GM18909 (cell line): ENCODE results near the gene DEFB129.
A peak's percentile ranks its signal among the peaks of the same experiment; 100 is the strongest.
"Not testable (repeated sequence)": the region's sequence is repeated elsewhere in the genome, so short reads cannot be mapped to it uniquely, and the experiment has no call there.

Source experiments
- ATAC-seq: cut with Tn5 transposase; IDR thresholded peaks from one replicate; pipeline ENCODE4 v1.9.1; 2021; ENCODE audit warnings: mild to moderate bottlenecking; ENCODE audit not compliant: unreplicated experiment, poor library complexity

DEFB129 gene, protein sequence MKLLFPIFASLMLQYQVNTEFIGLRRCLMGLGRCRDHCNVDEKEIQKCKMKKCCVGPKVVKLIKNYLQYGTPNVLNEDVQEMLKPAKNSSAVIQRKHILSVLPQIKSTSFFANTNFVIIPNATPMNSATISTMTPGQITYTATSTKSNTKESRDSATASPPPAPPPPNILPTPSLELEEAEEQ

DNA sequence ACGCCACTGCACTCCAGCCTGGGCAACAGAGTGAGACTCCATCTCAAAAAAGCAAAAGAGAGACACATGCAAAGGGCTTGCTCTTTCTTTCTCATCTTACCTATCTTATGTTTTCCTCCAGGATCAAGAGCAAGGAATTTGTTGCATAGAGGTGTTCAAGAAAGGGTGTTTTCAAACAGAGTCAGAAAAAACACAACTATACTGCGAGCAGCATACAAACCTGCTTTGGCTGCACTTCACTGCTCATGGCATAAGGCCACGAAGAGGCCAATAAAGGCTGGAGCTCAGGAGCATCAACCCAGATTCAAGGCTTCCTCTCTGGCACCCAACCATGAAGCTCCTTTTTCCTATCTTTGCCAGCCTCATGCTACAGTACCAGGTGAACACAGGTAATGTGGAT is at the start of gene DEFB129:
TSS of gene DEFB129 (plus strand) at position 301 of the 400 bp plus-strand sequence. CDS start at position 332, 31 bp downstream.
- no peak for ATAC-seq

DNA sequence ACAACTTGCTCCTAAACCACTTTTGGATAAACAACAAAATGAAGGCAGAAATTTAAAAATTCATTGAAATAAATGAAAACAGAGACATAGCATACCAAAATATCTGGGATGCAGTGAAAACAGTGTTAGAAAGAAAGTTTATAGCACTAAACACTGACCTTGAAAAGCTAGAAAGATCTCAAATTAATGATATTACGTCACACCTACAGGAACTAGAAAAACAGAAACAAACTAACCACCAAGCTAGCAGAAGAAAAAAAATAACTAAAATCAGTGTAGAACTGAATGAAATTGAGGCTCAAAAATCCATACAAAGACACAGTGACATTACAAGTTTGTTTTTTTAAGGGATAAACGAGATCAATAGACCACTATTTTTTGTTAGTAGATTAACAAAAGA is 42.8 kb upstream of the DEFB129 start:
- ATAC-seq: no peak

DNA sequence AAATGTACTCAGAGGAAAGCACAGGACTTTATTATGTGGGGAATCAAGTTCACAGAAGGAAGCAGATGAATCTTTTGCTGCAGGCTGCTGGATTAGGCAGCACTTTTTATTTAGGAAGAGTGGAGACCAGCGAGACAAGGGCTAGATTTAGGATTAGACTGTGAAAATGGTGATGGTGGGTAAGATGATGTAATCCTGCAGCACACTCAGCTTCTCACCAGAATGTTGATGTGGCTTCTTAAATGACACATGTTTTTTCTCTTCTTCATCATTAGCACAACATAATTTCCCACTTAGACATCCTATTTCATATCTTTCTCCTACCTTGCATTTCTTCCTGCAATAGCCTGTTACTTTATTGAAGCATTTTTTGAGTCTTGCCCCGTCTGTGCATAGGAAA is 39.3 kb upstream of the DEFB129 start:
- ATAC-seq: no peak

DNA sequence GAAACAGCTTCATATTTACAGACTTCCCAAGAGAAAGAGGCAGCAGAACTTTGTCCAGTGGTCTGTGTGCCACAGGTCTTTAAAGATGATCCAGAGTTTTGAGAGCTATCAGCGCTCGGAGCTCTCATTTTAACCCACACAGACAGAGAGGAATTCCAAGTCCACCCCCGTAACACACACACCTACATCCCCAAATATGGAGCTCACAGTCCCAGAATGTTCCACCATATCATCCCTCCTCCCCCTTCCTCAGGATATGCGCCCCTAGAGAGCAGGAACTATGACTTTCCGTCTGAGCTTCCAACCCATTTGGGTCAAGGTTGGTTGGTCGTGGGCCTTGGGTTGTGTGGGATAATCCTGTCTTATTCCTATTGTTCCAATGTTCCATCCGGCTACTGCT is 37.4 kb upstream of the DEFB129 start, which contains the start of gene DEFB128:
TSS of gene DEFB128 (minus strand) at position 101 of the 400 bp plus-strand sequence. CDS start at position 13, 88 bp downstream.
- ATAC-seq: no peak

DNA sequence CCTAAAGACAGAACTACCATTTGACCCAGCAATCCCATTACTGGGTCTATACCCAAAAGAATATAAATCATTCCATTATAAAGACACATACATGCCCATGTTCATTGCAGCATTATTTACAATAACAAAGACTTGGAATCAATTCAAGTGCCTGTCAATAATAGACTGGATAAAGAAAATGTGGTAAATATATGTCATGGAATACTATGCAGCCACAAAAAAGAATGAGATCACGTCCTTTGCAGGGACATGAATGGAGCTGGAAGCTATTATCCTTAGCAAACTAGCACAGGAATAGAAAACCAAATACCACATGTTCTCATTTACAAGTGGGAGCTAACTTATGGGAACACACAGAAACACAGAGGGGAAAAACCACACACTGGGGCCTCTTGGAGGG is 28.8 kb upstream of the DEFB129 start:
- ATAC-seq: no peak

DNA sequence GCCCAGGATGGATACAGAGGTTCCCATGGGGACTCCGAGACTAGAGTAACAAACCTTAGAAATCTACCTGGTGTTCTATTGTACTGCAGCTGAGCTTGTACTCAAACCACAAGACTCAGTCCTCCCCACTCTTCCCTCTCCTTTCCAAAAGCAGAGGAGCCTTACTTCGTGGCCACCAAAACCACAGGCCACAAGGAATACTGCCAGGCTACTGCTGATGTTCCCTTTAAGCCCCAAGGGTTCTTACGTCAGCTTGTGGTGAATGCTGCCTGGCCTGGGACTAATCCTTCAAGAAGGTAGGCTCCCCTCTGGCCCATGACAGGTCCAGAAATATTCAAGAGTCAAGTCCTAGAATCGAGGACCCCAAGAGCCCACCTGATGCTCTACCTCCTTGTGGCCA is 27.1 kb upstream of the DEFB129 start:
- ATAC-seq: no peak

DNA sequence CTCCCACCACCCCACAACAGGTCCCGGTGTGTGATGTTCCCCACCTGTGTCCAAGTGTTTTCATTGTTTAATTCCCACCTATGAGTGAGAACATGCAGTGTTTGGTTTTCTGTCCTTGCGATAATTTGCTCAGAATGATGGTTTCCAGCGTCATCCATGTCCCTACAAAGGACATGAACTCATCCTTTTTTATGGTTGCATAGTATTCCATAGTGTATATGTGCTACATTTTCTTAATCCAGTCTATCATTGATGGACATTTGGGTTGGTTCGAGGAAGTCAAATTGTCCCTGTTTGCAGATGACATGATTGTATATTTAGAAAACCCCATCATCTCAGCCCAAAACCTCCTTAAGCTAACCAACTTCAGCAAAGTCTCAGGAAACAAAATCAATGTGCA is 23.4 kb upstream of the DEFB129 start:
- not testable (repeated sequence) for ATAC-seq

DNA sequence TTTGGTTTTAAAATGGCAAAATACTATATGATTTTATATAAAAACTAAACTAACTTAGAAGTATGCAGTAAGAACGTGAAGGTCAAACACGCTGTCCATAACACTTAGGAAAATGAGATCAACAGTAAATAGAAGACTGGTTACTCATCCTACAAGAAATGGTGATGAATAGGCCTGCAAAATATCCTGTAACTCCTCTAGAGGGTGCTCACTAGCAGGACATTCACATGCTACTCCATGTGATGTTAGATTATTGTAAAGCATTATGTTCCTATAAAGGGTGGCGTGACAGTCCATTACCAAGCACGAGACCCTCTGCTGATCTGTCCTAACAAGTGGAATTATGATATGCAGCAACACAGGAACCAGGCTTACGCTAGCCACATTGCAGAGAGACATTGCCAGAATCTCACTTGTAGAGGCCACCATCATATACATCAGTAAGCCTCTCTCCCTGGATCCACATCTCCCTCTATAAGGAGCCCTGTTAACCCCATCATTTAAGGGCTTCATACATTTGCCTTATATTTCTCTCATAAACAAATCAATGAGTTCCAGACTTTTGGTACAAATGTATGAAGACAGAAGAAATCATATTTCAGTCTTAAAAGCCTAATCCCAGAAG is 18.0 kb upstream of the DEFB129 start:
- ATAC-seq: peak; percentile 57

DNA sequence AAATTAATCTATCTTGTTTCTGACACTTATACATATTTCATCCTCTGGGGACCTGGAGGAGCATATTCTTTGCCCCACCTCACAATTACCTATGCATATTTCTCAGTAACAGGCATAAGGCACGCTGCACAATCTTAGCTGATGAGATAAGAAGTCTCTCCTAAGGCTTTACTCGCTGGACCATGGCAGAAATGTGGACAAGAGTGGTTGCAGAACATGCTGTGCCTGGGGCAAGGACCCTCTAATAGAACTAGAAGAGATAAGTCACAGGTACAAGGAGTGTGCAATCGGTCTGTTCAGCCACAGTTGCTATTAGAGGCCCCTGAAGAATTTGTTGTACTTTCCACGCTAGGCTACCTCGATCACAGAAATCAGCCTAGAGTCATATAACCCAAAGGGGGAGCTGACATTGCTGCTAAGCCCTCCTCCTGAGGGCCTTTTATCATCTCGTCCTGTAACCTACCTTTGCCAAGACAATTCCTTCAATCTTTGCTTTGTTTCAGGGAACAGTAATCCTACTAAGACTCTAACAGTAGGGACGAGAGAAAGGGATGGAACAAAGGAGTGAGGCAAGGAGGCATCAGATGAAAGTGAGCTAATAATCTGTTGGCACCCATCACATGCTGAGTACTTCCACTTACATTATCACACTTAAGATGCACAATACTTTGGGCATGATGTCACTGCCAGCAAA is 16.1 kb upstream of the DEFB129 start:
- no peak for ATAC-seq

DNA sequence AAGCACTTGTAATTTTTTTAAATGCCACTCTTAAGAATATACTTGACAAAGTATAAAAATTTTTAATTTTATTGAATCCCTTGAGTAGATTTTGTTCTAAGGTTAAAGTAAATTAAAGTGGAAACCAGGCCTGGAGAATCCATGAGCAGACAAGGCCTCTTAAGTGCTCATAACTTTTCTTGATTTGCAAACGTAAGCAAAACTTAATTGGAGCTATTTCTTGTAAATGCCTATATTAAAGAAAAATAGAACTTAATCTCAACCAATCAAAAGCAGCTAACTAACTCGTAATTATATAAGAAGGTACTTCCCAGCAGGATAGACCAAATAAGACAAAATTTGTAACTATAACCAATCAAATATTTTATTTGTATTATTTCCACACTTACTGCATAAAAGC is 12.7 kb upstream of the DEFB129 start:
- no peak for ATAC-seq

DNA sequence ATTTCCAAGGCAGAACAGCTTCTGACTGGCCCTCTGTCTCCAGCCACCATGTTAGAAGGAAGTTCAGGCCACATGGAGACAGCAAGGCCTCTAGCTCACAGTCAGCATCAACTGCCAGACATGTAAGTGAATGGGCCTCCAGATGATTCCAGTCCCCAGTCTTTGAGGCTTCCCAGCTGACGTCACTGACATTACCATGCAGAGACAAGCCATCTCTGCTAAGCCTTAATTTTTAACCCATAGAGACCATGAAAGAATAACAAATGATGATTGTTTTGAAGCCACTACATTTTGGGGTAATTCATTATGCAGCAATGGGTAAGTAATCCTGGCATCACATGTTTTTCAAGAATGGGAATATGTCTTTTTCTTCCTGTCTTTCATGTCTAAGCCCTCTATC is 11.3 kb upstream of the DEFB129 start:
- ATAC-seq: no peak

DNA sequence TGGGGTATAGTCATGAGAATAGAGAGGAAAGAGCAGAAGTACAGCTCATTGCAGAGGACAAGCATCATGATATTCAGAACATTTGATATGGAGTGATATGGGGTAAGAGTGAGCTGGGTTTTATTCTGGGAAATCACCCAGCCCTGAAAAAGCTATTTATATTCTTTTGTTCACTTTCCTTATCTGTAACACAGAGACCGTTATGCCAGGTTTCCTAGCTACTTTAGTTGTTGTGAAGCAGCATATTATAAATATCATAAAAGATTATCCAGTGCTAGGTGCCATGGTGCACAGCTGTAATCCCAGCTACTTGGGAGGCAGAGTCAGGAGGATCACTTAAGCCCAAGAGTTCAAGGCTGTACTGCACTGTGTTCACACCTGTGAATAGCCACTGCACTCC is 9.8 kb upstream of the DEFB129 start:
- ATAC-seq: no peak

DNA sequence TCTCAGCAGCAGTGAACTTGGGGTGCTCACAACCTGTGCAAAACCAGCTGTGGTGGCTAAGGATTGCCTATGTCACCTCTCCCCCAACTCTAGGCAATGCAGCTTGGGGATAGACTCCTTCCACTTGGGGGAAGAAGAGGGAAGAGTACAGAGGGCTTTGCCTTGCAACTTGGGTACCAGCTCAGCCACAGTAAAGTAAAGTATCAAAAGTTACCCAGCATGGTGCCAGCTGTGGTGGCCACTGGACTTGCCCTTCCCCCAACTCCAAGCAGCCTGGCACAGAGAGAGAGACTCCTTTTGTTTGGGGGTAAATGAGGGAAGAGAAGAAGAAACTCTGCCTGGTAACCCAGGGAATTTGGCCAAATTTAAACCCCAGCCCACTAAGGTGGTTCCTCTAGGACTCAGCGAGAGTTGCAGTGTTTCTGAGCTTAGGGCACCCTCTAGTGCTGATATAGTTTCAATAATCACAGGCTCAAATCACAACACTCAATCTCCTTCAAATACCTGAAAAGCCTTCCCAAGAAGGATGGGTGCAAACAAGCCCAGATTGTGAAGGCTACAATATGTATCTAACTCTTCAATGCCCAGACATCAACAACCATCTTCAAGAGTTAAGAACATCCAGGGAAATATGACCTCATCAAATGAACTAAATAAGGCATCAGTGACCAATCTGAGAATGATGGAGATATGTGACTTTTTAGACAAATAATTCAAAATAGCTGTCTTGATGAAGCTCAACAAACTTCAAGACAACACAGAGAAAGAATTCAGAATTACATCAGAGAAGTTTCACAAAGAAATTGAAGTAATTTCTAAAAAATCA is 7.6 kb upstream of the DEFB129 start:
- no peak for ATAC-seq

DNA sequence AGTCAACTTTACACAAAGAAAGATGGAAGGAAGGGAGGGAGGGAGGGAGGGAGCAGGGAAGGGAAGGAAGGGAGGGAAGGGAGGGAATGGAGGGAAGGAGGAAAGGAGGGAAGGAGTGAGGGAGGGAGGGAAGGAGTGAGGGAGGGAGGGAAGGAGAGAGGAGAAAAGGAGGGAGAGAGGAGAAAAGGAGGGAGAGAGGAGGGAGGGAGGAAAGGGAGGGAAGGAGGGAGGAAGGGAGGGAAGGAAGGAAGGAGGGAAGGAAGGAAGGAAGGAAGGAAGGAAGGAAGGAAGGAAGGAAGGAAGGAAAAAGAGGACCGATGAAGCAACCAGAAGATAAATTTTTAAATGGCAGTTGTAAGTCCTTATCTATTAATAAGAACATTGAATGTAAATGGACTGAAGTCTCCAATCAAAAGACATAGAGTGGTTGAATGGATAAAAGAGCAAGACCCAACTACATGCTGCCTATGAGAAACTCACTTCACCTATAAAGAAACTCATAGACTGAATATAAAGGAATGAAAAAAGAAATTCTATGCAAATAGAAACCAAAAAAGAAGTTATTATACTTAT is 5.7 kb upstream of the DEFB129 start:
- ATAC-seq: no peak

DNA sequence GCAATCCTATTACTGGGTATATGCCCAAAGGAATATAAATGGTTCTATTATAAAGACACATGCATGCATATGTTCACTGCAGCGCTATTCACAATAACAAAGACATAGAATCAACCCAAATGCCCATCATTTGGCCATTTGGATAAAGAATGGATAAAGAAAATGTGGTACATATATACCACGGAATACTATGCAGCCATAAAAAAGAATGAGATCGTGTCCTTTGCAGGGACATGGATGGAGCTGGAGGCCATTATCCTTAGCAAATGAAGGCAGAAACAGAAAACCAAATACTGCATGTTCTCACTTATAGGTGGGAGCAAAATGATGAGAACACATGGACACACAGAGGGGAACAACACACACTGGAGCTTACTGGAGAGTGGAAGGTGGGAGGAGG is 1.2 kb upstream of the DEFB129 start:
- not testable (repeated sequence) for ATAC-seq

DNA sequence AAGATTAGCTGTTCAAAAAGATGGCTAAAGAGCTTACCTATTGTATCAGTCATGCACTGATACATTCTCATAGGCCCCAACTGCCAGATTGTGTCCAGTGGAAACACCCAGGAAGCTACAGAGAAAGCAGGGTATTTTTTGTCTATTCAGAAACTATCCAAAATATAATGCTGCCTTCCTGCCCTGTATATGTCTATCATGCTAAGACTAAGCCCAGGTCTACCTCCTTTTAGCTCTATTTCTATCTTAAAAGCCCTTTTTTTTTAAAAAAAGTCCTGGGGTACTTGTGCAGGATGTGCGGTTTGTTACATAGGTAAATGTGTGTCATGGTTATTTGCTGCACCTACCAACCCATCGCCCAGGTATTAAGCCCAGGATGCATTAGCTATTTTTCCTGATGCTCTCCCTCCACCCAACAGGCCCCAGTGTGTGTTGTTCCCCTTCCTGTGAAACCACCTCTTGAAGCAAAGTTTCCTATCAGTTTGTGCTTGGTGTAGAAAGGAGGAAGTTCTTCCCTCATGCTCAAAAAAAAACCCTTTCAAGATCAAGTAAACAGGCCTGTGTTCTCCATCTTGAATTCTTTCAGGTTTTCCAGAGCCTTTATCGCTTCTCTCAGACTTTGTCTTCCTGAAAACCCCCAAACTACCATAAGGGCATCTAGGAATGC is 514 bp downstream of the DEFB129 start:
- no peak for ATAC-seq

DNA sequence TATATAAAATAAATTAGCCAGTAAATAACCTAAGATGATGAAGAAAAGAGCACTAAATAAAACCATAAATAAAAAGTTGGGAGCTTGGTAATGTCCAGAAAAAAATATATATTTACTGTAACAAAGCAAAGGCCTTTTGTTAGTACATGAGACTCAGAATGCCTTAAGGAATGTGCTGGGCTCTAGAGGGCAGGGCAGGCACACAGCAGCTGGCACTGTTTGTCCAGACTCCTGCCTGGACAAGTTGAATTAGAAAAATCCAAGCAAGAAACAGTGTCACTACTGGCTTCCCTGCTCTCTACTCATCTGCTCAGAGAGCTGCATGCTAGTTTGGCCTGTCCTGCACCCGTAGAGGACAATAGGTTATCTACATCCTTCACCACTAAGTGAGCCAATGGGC is 8.8 kb downstream of the DEFB129 start:
- ATAC-seq: no peak

DNA sequence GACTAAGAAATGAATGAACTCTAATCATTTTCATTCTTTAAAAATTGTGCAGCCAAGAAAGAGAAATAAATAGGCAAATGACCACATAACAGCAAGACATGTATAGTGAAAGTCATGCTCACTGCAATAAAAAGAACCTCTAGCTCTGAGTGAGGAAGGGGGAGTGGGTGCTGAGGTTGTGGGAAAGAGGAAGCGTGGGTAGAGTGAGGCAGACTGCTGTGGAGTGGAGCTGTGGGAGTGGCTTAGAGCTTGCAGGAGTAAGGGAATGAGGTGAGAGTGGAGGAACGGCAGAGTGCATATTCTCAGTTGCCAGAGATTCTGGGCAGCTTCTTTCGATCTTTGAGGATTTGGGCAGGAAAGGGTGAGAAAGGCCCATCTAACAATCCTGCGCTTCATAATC is 10.4 kb downstream of the DEFB129 start:
- no peak for ATAC-seq

DNA sequence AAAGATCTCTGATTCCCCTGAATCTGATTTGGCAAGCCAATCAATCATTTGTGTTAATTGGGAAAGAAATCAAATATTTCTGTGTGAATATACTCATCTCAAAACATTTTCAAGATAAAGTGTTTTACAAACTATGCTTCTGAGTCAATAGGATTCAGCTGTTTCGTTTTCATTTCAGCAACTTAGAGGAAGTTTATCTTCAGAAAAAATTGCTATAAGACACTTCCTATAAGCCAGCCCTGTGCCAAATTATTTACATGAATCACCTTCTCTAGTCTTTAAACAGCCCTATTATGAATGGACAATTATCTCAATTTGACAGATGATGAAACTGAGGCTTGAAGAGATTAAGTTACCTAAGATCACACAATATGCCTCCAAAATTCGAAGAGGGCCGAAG is 10.9 kb downstream of the DEFB129 start:
- ATAC-seq: no peak

DNA sequence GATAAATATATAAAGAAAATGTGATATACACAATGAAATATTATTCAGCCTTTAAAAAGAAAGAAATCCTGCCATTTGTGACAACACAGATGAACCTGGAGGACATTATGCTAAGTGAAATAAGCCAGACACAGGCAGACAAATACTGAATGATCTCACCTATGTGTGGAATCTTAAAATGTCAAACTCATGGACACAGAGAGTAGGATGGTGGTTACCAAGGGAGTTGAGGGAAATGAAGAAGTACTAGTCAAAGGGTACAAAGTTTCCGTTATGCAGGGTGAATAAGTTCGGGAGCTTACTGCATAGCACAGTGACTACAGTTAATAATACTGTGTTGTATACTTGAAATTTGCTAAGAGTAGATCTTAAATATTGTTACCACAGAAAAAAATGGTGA is 15.8 kb downstream of the DEFB129 start:
- ATAC-seq: no peak
